ENCODE results near the gene CYP2W1.
"Not testable (repeated sequence)": the region's sequence is repeated elsewhere in the genome, so short reads cannot be mapped to it uniquely, and the experiment has no call there.

The CYP2W1 gene, protein sequence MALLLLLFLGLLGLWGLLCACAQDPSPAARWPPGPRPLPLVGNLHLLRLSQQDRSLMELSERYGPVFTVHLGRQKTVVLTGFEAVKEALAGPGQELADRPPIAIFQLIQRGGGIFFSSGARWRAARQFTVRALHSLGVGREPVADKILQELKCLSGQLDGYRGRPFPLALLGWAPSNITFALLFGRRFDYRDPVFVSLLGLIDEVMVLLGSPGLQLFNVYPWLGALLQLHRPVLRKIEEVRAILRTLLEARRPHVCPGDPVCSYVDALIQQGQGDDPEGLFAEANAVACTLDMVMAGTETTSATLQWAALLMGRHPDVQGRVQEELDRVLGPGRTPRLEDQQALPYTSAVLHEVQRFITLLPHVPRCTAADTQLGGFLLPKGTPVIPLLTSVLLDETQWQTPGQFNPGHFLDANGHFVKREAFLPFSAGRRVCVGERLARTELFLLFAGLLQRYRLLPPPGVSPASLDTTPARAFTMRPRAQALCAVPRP

DNA sequence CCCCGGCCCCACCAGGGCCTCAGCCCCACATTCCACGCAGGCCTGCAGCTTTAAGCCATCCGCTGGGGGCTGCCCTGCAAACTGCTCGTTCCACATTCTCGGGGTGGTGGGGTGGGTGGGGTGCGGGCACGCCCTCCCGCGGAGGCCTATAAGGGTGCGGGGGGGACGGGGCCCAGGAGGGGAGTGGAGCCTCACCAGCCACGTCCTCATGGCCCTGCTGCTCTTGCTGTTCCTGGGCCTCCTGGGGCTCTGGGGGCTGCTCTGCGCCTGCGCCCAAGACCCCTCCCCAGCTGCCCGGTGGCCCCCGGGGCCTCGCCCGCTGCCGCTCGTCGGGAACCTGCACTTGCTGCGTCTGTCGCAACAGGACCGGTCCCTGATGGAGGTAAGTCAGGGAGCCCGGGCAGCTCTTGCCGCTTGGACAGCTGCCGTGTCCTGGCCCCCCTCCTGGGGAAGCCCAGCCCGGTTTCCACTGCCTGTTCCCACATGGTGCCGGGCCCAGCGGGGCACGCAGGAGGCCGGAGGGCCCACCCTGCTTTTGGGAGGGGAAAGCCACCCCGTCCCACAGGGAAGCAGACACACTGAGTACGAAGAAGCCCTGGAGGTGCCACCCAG lies at the start of gene CYP2W1:
CYP2W1 (plus strand) TSS at position 178 of the 612 bp plus-strand sequence; CDS start at position 209, 31 bp downstream.
- DNase-seq (ENCODE audit: low read depth in 2 of 2): no peak

DNA sequence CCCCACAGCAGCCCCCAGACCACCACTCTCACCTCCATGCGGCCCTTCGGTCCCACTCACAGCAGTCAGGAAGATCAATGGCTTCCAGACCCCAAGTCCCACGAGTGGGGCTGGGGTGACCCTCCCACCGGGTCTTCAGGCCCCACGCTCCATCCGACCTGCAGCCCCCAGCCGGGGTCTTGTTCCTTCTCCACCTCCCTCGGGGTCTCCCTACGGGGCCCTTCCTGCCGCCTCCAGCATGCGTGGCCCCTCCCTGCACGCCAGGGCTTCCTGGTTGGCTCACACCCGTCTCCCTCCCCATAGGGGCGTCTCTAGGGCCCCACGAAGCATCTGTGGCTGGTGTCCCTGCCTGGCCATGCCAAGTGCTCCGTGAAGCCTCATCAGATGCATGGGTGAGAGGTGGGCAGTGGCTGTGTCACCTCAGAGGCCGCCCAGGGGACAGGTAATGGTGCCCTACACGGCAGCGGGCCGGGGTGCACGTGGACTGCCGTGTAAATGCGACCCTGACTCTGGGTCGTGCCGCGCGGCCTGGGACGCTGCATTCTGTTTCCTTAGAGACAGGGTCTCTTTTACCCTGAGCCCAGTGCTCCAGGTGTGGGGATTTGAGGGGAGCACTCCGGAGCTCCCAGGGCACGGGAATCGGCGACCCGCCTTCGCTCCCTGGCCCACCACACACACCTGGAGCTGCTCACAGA lies 48.4 kb upstream of the CYP2W1 start:
- DNase-seq (ENCODE audit: low read depth in 2 of 2): no peak

DNA sequence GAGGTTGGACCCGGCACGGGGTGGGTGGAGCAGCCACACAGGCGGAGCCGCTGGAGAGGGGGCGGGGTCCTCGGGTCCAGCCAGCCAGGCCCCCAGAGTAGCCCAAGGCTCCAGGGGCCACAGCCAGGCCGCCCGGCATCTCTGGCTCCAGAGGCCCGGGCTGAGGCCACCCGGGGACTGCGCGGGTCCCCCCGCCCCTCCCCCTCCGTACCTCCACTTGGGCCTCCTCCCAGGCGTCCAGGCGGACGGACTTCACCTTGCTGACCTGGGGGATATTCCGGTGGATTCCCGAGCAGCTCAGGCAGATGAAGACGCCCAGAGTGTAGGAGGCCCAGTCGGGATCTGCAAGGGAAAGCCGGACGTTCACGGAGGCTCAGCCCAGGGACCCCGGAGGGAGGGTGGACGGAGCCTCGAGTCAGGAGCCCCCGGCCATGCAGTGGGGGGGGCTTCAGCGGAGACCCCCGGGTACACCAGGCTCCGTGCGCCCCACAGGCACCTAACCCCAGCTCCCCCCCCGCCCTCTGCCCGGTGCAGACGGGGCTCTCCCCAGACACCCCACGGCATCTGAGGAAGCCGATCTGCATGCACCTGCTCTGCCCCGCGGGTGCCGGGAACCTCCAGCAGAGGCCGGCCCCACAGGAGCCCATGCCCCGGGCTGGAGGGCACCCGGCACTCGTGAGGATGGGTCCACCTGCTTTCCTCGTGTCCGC lies 47.7 kb upstream of the CYP2W1 start:
- no peak for DNase-seq (ENCODE audit: low read depth in 2 of 2)

DNA sequence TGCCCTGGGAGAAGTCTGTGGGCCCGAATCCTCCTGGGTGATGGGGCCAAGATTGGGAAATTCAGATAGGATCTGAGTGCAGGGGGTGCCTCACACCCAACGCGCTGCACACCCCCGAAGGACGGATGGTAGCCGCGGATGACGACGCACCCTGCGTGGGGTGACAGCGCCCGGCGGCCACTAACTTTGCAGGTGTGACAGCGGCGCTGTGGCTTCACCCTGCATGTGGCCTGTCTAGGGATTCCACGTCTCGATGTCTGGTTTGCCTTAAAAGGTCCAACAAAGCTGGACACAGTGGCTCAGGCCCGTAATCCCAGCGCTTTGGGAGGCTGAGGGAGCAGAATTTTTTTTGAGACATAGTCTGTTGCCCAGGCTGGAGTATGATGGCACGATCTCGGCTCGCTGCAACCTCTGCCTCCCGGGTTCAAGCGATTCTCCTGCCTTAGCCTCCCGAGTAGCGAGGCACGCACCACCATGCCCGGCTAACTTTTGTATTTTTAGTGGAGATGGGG lies 47.1 kb upstream of the CYP2W1 start:
- DNase-seq (ENCODE audit: low read depth in 2 of 2): no peak

DNA sequence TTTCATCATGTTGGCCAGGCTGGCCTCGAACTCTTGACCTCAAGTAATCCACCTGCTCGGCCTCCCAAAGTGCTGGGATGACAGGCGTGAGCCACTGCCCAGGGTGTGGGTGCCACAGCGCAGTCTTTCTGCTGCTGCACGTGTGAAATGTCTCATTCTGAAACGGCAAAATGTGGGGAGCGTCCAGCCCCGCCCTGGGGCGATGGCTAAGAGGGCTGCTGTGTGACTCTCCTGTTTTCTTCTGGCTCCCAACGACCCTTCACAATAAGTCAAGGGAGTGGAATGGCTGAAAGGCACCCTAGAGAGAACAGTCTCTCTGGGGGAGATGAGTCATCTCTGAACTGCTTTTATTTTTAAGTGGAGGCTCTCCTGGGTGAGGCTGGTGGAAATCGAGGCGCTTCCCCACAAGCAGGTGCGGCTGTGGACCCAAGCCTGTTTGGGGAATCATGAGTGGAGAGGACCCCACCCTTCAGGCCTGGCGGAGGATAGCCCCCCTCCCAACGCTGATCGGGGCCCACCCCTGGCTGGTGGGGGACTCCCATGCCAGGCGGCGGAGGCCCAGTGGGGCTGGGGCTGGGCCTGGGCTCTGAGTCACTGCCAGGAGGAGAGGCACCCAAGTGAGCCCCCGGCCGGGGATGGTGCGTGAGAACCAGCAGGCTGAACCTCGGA lies 46.5 kb upstream of the CYP2W1 start:
- DNase-seq (ENCODE audit: low read depth in 2 of 2): no peak

DNA sequence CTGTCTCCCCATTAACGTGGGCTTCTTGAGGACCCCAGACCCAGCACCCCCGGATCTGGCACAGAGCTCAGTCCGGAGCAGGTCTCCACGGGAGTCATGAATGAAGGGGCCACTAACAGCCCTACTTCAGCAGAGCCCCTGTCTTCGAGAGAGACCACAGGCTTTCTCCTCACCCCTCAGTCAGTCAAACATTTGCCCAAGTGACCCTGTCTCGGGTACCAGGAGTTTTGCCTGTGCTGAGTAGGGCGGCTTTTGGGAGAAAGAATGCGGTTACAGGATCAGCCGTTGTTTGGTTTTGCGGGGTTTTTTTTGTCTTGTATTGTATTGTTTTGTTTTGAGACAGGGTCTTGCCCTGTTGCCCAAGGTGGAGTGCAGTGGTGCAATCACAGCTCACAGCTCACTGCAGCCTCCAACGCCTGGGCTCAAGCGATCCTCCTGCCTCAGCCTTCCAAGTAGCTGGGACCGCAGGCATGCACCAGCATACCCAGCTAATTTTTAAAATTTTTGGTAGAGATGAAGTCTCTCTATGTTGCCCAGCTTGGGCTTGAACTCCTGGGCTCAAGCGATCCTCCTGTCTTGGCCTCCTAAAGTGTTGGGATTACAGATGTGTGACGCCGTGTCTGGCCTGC lies 45.0 kb upstream of the CYP2W1 start:
- DNase-seq (ENCODE audit: low read depth in 2 of 2): no peak

DNA sequence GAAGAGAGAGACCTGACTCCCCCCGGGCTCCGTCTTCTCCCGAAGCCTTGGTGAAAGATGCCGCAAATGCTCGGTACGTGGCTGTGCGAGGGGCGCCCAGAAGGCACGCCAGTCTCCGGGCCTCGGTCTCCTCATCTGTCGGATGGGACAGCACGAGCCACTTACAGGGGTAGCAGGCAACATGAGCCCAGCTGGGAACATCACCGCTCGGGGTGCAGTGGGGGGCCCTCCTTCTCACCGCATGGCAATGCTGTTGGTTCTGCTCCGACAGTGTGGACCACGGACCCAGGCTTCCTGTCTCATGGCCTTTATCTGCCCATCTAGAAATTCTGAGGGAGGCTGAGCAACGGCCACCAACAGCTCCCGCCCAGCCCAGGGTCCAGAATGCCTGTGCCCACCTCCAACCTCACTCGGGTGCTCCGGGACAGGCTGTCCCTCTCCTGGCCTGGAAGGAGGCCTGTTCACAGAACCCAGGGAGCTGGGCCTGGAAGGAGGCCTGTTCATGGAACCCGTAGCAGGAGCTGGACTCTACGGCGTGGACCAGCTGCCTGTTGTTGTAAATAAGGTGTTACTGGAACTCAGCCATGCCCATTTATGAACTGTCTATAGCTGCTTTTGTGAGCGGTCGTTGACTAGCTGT lies 44.3 kb upstream of the CYP2W1 start:
- DNase-seq (ENCODE audit: low read depth in 2 of 2): no peak

DNA sequence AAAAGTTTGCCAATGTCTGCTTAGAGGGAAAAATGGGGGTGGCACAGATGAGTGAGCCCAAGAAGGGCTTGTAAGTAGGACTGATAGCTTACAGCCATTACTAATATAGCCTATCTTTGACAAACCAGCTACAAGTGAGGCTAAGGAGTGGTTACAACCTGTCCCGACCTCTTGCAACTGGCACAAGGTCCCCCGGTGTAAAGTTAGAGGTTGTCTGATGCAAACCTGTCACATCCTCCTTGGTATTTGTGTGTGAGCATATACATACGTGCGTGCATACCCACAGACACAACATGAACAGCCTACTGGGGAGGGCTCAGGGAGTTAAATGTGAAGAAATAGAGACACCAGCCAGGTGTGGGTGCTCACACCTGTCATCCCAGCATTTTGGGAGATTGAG lies 43.1 kb upstream of the CYP2W1 start:
- DNase-seq (ENCODE audit: low read depth in 2 of 2): no peak

DNA sequence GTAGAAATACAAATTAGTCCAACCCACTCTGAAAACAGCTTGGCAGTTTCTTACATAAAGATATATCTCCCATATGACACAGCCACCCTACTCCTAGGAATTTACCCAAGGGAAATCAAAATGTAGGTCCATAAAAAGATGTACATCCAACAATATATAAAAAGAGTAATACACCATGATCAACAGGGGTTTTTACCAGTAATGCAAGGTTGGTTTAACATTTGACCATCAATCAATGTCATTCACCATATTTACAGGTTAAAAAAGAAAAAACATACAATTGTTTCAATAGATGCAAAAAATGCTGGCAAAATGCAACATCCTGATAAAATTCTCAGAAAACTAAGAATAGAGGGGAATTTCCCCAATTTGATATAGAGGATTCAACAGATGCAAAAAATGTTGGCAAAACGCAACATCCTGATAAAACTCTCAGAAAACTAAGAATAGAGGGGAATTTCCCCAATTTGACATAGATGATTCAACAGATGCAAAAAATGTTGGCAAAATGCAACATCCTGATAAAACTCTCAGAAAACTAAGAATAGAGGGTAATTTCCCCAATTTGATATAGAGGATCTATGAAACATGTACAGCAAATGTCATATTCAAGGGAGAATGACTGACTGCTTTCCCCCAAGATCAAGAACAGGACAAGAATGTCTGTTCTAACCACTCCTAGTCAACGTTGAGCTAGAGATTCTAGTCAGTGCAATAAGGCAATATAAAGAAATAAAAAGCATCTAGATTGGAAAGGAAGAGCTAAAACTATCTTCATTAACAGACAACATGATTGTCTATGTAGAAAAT lies 42.2 kb upstream of the CYP2W1 start:
- DNase-seq (ENCODE audit: low read depth in 2 of 2): no peak

DNA sequence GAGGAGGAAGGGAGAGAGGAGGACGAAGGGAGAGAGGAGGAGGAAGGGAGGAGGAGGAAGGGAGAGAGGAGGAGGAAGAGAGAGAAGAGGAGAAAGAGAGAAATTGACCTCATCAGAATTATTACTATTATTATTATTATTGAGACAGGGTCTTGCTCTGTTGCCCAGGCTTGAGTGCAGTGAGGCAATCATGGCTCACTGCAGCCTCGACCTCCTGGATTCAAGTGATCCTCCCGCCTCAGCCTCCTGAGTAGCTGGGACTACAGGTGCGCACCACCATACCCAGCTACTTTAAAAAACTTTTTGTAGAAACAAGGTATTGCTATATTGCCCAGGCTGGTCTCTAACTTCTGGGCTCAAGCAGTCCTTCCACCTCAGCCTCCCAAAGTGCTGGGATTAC lies 39.2 kb upstream of the CYP2W1 start:
- not testable (repeated sequence) for DNase-seq (ENCODE audit: low read depth in 2 of 2)

DNA sequence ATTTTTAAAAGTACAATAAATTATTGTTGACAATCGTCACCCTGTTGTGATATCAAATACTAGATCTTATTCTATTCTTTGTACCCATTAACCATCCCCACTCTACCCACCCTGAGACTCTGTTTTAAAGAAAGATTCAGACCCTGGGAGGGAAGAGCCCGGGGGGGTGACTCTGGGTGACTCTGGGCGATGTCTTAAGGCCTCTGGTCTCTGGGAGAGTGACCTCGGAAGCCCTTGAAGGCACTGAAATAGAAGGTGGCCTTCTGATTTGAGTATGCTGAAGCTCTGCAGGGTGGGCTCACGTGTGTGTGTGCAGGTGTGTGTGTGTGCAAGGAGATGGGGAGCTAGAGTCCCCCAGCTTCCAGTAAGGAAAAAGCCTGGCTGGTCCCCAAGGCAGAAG lies 38.2 kb upstream of the CYP2W1 start:
- DNase-seq (ENCODE audit: low read depth in 2 of 2): no peak

DNA sequence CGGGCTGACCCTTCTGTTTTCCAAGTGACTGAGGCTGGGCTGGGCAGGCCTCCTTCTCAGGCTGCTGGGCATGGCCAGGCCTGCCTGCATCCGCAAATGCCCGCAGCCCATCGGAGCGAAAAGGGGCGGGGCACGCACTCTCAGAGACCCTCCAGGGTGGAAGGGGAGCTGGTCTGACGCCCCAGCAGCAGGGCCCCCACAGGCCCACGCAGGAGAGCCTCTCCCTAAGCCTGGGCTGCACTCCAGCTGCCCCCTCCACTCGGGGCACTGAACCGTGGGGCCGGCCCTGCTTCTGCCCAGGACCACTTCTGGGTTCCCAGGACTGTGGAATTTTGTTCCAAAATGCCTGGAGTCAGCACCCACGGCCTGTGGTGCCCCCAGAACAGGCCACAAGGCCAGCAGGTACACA lies 37.8 kb upstream of the CYP2W1 start:
- DNase-seq (ENCODE audit: low read depth in 2 of 2): no peak

DNA sequence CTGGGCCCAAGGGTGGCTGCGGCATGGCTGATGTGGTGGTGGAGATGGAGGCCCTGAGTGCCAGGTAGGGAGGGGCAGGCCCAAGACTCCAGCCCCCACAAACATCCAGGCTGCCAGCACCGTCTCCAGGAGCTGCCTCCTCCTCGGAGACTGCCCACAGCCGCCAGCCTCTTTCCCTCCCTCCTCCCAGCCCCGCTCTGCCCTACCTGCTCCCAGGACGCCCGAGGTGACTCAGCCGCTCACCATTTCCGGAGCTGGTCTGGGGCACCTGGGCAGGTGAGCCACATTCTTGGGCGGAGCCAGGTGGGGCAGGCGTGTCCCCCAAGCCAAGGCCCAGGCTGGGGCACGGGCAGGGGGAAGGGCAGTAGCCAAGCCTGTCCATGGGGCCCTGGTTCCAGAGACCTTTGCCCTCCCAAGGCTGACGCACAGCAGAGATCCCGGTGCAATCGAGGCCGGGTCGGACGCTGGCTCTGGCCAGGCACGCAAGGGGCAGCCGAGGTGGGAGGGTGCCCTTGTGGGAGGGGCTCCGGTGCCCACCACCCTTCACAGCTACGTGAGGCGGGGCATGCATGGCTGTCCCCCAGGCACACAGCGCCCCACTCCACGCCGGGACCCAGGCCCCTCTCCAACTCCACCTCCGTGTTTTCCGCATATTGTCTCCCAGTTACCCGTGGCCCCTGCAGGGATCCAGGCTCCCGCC lies 37.3 kb upstream of the CYP2W1 start:
- no peak for DNase-seq (ENCODE audit: low read depth in 2 of 2)

DNA sequence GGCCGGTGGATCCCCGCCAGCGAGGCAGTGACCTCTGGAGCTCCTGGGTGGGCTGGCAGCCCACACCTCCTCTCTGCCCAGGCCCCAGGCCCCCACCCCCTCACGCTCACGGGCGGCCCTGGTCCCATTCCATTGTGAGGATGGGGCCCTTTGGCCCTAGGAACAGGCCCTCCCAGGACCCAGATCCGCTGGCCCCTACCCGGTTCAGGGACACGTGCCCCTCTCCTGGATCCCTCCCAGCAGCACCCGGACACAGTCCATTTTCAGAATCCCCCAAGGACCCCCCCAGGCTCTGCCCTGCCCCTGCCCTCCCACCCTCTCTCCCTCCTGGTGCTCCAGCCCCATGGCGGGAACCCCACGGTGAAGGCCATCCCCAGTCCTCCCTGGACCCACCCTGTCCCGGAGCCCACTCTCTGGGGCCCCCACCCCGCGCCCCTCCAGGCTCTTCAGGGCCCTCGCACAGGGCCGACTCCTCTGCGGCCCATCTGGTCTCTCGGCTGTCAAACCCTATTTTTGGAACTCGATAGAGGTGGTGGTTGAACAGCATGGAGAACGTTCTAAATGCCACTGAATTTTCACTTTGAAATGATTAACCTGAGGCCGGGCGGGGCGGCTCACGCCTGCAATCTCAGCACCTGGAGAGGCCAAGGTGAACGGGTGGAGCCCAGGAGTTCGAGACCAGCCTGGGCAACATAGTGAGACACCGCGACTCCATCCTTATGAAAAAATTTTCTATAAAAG lies 36.6 kb upstream of the CYP2W1 start:
- DNase-seq (ENCODE audit: low read depth in 2 of 2): no peak

DNA sequence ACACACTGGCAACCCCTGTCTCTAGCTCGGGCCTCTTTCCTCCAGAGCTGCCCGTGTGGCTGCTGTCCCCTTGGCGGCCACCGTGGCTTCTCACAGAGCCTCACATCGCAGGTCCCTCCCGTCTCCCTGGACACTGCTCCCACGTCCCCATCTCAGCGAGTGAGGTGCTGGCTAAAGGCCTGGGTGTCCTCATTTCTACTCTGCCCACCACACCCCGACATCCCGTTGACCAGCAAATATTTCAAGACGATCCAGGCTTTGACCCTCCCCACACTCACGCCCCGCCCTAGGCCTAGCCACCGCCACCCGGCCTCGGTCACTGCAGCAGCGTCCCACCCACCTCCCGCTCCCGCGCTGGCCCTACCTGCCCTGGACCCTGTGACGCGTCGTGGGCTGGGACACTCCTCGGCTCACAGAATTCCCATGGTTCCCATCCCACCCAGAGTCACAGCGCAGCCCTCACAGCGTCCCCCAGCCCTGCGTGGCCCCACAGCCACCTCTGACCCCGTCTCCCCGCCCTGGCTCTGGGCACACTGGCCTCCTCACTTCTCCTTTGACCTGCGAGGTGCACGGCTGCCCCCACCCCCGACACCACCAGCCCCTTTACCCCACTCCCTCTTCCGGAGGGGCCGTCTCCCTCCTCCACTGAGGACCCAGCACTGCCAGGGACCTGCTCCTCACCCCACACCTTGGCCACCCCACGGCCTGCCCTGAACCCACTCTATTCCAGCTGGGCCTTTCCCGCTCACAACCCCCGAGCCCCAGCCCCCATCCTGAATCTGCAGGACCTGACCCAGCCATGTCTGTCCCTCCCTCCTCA lies 35.4 kb upstream of the CYP2W1 start:
- no peak for DNase-seq (ENCODE audit: low read depth in 2 of 2)

DNA sequence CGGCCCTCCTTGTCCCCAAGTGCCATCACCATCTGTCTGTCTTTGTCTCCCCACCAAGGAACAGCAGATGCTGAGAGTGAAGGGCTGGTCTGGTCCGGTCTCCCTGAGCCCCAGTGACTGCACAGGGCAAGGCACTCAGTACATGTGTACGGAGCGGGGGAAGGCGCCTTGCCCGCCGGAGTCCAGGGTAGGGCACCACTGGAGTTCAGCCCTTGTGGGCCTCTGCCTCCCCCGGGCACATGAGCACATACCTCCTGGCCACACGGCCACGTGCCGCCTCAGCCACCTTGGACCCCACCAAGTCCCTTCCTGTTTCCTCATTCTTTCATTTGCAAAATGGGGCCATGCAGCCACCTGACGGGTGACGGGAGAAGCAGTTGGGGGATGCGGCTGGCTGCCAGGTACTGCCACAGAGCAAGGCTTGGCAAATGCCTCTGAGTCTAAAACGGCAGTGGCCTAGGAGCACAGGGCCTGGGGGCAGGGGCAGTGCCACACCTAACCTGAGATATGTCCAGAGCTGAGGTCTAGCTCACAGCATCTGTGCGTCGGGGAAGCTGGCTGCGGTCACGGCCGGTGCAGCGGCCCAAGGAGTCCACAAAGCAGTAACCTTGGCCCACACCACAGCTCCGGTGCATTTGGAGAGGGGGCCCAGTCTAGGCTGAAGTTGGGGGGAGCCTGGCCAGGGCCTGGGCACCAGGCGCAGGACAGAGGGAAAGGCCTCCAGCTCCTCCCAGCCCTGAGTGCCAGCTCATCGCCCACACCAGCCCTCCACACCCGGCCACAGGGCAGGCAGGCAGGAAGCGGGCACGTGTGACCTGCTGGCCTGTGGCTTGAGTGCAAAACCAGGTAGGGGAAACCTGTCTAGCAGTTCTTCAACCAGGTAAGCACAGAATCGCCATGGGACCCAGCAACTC lies 33.7 kb upstream of the CYP2W1 start:
- no peak for DNase-seq (ENCODE audit: low read depth in 2 of 2)

All from fibroblast of skin of left biceps (primary cell).